ENCODE results near the gene MAT1A.

Gene MAT1A

GRCh38 chr10:80276335-80276734, 13.1 kb downstream of the MAT1A start:
- TF ChIP-seq CTCF (conservative IDR thresholded peaks at IDR 0.05) (no peak), ZFX (IDR thresholded peaks at IDR 0.05) (no peak)
- H3K27ac ChIP-seq, result no peak overlapping the region

GRCh38 chr10:80275756-80276155, 13.7 kb downstream of the MAT1A start:
- TF ChIP-seq CTCF (conservative IDR thresholded peaks at IDR 0.05) (no peak), ZFX (IDR thresholded peaks at IDR 0.05) (no peak)
- no peak overlapping the region for H3K27ac ChIP-seq

- TF ChIP-seq CTCF (conservative IDR thresholded peaks at IDR 0.05) (no peak), ZFX (IDR thresholded peaks at IDR 0.05) (no peak)
- no peak overlapping the region for H3K27ac ChIP-seq
Observed at GRCh38 chr10:80275135-80275498, 14.3 kb downstream of the MAT1A start.

GRCh38 chr10:80274396-80275134, 14.9 kb downstream of the MAT1A start:
- H3K27ac ChIP-seq, result no peak overlapping the region
- TF ChIP-seq CTCF (conservative IDR thresholded peaks at IDR 0.05) (no peak), ZFX (IDR thresholded peaks at IDR 0.05) (no peak)

- TF ChIP-seq ZFX (IDR thresholded peaks at IDR 0.05) (no peak), CTCF (conservative IDR thresholded peaks at IDR 0.05) (no peak)
- 0 out of 2 replicates have a peak overlapping the region, but pooled peaks have one; percentile 14 for H3K27ac ChIP-seq
Observed at GRCh38 chr10:80273523-80274170, 15.8 kb downstream of the MAT1A start.

GRCh38 chr10:80272793-80273522, 16.5 kb downstream of the MAT1A start:
- no peak for TF ChIP-seq CTCF (conservative IDR thresholded peaks at IDR 0.05)
- TF ChIP-seq ZFX (IDR thresholded peaks at IDR 0.05), result no peak
- H3K27ac ChIP-seq, result peak overlapping the region; percentile 14; the same call in 1 of the 2 replicates

GRCh38 chr10:80271416-80271815, 18.0 kb downstream of the MAT1A start:
- TF ChIP-seq ZFX (IDR thresholded peaks at IDR 0.05) (no peak), CTCF (conservative IDR thresholded peaks at IDR 0.05) (no peak)
- no peak overlapping the region for H3K27ac ChIP-seq

Measured in C4-2B (cell line).